PFSK-1 (cell line): ENCODE measurements around the gene FBXW11.

Experiments
- FOXP2 ChIP-seq: optimal IDR thresholded peaks from 2 replicates; pipeline ENCODE3; 2011; ENCODE audit warnings: borderline replicate concordance, control low read depth, inconsistent platforms; ENCODE audit not compliant: insufficient read depth; ENCODE audit errors: extremely low read length, extremely low read depth
- POLR2AphosphoS5 ChIP-seq: IDR thresholded peaks from 2 replicates; pipeline ENCODE4 v1.6.1; 2012; ENCODE audit warnings: low read depth, mild to moderate bottlenecking, control low read depth, low read length, moderate library complexity
- SIN3A ChIP-seq: IDR thresholded peaks from 2 replicates; pipeline ENCODE4 v1.6.1; 2012; ENCODE audit warnings: mild to moderate bottlenecking, low read length, moderate library complexity, borderline replicate concordance; ENCODE audit not compliant: insufficient read depth
- TAF1 ChIP-seq: IDR thresholded peaks from 2 replicates; pipeline ENCODE4 v1.6.1; 2012; ENCODE audit warnings: low read length, control low read depth, borderline replicate concordance; ENCODE audit not compliant: insufficient read depth
- TF ChIP-seq, protein P1 (sequence below), 2 experiments: IDR thresholded peaks; 2 replicates each; pipeline versions ENCODE4 v1.6.1 to v1.8.0; 2011 to 2012; ENCODE audit warnings: low read depth in 2 of 2, low read length in 2 of 2, control low read depth in 1 of 2, inconsistent platforms in 1 of 2, mild to moderate bottlenecking in 1 of 2, moderate library complexity in 1 of 2; ENCODE audit not compliant: insufficient read depth in 1 of 2

FBXW11 gene

DNA sequence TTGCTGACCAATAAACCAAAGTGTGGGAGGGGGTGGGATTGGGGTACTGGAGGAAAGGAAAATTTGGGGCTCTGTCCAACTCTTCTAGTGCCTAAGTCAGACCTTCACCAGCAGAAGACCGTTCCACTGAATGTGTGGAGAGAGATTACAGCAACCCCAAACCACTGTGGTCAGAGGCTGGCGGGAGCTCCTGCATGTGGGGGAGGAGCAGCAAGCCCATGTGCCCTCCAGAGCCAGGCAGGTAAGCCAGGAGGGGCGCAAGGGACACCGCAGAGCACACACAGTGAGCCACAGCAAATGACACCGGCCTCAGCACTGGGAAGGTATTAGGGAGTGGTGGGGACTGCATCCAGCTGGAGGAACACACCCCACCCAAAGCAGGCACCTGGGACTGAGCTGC lies 158.0 kb downstream of the FBXW11 start:
- TF ChIP-seq, protein P1, sequence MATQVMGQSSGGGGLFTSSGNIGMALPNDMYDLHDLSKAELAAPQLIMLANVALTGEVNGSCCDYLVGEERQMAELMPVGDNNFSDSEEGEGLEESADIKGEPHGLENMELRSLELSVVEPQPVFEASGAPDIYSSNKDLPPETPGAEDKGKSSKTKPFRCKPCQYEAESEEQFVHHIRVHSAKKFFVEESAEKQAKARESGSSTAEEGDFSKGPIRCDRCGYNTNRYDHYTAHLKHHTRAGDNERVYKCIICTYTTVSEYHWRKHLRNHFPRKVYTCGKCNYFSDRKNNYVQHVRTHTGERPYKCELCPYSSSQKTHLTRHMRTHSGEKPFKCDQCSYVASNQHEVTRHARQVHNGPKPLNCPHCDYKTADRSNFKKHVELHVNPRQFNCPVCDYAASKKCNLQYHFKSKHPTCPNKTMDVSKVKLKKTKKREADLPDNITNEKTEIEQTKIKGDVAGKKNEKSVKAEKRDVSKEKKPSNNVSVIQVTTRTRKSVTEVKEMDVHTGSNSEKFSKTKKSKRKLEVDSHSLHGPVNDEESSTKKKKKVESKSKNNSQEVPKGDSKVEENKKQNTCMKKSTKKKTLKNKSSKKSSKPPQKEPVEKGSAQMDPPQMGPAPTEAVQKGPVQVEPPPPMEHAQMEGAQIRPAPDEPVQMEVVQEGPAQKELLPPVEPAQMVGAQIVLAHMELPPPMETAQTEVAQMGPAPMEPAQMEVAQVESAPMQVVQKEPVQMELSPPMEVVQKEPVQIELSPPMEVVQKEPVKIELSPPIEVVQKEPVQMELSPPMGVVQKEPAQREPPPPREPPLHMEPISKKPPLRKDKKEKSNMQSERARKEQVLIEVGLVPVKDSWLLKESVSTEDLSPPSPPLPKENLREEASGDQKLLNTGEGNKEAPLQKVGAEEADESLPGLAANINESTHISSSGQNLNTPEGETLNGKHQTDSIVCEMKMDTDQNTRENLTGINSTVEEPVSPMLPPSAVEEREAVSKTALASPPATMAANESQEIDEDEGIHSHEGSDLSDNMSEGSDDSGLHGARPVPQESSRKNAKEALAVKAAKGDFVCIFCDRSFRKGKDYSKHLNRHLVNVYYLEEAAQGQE (IDR thresholded peaks at IDR 0.05; ENCODE audit: insufficient read depth in 1 of 2, low read depth in 2 of 2, low read length in 2 of 2), result no peak
- TF ChIP-seq SIN3A (no peak), POLR2AphosphoS5 (no peak), FOXP2 (no peak), TAF1 (no peak)

DNA sequence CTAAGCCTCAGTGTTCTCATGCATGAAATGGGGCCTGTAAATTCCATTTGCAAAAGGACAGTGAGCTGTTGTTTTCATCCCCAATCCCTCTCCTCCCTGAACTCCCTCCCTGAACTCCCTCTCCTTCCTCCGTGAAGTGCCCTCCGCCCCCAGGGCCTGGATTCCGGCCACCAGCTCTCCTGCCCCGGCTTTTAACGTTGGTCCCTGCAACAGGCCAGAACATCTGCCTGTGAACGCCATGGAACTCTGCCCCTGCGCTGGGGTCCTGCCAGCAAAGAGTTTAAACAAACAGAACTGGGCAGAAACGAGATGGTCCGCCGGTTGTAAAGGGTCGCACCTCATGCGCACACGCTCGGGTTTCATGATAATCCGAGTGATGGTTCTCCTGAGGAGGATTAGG lies 158.4 kb downstream of the FBXW11 start:
- TF ChIP-seq POLR2AphosphoS5, result no peak
- TF ChIP-seq, protein P1 (IDR thresholded peaks at IDR 0.05; ENCODE audit: insufficient read depth in 1 of 2, low read depth in 2 of 2, low read length in 2 of 2), result no peak
- TF ChIP-seq SIN3A, result no peak
- TF ChIP-seq FOXP2, result no peak
- no peak for TF ChIP-seq TAF1

DNA sequence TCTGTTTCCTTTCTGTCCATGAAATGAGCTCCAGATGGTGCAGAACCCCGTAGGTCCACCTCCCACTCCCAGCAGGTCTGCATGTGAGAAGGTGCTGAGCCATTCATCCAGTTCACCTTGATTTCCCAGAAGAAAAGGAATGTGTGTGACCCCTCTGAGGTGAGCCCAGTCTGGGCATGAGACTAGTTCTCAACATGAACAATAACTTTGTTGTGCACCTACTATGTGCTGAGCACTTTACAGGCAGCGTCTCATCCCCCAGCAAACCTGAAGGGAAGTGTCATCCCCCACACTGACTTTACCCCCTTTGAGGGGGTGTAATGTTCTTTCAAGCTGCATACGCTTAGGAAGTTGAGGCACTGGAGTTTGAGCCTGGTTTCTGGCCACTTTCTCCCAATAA lies 159.4 kb downstream of the FBXW11 start:
- TF ChIP-seq POLR2AphosphoS5, result no peak
- no peak for TF ChIP-seq TAF1
- no peak for TF ChIP-seq FOXP2
- TF ChIP-seq, protein P1 (IDR thresholded peaks at IDR 0.05; ENCODE audit: insufficient read depth in 1 of 2, low read depth in 2 of 2, low read length in 2 of 2), result no peak
- TF ChIP-seq SIN3A, result no peak

DNA sequence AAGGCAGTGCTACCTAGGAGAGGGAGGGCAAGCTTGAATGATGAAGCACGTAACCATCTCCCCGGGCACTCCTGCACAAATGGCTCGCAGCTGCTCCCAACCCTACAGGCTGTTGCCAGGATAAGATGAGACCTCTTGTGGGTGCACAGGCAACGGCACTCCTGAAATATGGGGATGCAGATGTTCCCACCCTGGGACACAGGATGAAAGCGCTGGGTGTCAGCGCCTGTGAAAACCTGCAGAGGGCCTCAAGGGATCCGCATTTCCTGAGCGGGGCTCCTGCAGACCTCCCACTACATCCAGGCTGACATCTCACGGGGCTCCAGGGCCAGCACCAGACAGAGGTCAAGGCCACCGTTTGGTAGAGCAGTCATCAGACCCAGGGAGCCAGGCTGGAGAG lies 160.1 kb downstream of the FBXW11 start:
- no peak for TF ChIP-seq POLR2AphosphoS5
- no peak for TF ChIP-seq FOXP2
- TF ChIP-seq, protein P1 (IDR thresholded peaks at IDR 0.05; ENCODE audit: insufficient read depth in 1 of 2, low read depth in 2 of 2, low read length in 2 of 2), result no peak

DNA sequence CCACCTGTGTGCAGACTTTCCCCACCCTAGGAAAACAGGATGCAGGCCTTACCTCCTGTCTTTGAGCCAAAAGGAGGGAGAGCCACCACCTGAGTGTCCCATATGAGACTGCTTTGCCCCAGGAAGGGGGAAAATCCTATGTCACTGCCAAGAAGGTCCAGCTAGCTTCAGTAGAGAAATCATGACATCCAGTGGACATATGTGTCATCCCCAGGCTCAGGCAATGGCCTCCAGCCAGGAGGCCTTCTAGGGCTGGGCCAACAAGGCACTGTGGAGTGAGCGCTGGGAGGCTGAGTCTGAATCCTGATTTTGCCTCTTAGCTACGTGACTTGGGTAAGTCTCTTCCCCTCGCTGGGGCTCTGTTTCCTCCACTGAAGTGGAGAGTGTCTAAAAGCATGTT lies 160.6 kb downstream of the FBXW11 start:
- TF ChIP-seq, protein P1 (IDR thresholded peaks at IDR 0.05; ENCODE audit: insufficient read depth in 1 of 2, low read depth in 2 of 2, low read length in 2 of 2), result no peak
- TF ChIP-seq FOXP2 (no peak), POLR2AphosphoS5 (no peak), SIN3A (no peak), TAF1 (no peak)
